DMS114 treated with DMSO at 0.1 percent for 48 hours (cell line): ENCODE results near the gene TRAPPC2L.
"Not testable (repeated sequence)": the region's sequence is repeated elsewhere in the genome, so short reads cannot be mapped to it uniquely, and the experiment has no call there.

Experiments
- DNase-seq: peaks from one replicate; lab custom pipeline; 2025; ENCODE audit not compliant: unreplicated experiment; lab: John Stamatoyannopoulos, UW

Gene TRAPPC2L

GRCh38 chr16:88888057-88888456, 31.1 kb downstream of the TRAPPC2L start:
- no peak for DNase-seq

- DNase-seq = no peak
Observed at GRCh38 chr16:88888461-88889387, 31.8 kb downstream of the TRAPPC2L start.

GRCh38 chr16:88889702-88890352, 32.9 kb downstream of the TRAPPC2L start:
- DNase-seq = not testable (repeated sequence)

- DNase-seq = peak; percentile 13
Observed at GRCh38 chr16:88891083-88891482, 34.2 kb downstream of the TRAPPC2L start.

GRCh38 chr16:88892065-88892464, 35.1 kb downstream of the TRAPPC2L start:
- DNase-seq = no peak

DNA sequence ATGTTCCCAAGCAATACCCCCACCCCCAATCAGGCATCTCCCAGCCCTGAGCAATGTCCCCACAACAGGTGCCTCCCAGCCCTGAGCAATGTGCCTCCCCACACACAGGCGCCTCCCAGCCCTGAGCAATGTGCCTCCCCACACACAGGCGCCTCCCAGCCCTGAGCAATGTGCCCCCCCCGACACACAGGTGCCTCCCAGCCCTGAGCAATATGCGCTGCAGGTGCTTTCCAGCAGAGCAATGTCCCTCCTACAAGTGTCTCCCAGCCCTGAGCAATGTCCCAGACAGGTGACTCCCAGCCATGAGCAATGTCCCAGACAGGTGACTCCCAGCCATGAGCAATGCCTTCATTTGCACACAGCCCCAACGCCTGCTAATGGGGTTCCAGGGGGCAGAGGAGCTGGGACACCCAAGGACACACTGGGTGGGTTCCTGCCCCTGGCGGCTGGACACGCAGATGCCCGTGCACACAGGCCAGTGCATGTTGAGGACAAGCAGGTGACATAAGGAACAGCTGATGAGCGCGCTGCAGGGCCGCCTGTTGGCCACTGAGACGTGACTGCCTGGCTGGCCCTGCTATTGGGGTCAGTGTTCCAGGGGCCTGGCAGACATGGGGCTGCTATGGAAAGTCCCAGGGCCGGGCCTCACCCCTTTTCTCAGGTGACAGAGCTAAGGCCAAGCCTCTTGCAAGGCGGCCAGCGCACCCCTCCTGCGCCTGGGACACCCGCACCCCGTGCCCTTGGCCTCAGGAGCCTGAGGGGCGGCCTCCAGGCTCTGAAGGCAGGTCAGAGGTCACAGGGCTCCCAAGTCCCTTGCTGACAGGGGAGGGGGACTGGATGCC, 36.4 kb downstream of the TRAPPC2L start:
- no peak for DNase-seq

DNA sequence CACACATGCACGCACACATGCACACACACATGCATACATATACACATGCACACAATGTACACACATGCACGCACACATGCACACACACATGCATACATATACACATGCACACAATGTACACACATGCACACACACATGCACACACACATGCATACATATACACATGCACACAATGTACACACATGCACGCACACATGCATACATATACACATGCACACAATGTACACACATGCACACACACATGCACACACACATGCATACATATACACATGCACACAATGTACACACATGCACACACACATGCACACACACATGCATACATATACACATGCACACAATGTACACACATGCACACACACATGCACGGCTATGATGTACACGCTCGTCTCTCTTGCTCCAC, 37.3 kb downstream of the TRAPPC2L start:
- DNase-seq = not testable (repeated sequence)

- DNase-seq = no peak
Observed at GRCh38 chr16:88894681-88895300, 37.9 kb downstream of the TRAPPC2L start.

DNA sequence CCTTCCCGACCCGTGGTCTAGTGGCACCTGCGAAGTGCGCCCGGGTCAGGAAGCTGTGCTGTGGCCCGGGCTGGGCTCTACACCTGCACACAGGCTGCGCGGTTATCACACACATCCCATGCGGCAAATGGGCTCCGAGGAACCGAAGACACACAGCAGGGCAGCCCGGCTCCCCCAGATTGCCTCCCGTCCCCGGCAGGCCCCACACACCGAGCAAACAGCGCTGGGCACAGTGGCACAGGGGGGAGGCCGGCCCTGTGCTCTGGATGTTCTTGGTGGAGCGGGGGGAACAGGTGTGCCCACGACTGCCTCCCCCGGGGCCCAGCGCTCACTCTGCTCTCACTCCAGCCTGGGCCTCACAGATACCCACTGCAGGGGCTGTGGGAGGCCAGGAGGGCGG, 38.4 kb downstream of the TRAPPC2L start:
- DNase-seq = no peak

GRCh38 chr16:88896238-88897070, 39.5 kb downstream of the TRAPPC2L start:
- DNase-seq = no peak

DNA sequence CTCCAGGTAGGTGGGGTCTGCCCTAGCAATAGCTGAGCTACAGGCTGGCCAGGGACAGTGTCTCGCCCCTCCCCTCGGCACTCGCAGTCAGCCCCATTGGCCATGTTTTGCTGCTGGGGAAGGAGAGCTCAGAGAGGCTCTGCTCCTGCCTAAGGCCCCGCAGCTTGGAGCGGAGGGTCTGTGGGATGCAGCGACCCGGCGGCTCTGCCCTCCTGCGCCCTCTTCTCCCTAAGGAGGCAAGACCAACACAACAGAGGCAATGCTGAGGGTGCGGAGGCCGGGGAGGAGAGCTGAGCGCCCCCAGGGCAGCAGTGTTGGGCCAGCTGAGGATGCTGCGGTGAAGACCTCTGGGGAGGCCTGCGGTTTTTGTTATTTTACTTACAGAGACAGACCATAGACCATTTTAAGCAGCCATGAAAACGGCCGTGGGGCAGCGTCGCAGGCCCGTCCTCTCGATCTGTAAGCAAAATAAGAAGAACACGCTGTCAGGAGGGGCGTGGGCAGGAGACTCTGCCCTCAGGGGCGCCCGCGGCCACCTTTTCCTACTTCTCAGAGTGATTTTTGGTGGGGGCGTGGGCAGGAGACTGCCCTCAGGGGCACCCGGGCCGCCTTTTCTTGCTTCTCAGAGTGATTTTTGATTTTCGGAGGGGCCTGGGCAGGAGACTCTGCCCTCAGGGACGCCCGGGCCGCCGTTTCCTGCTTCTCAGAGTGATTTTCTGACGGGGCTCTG, 40.9 kb downstream of the TRAPPC2L start:
- DNase-seq = no peak

- no peak for DNase-seq
Observed at GRCh38 chr16:88899901-88900661, 43.2 kb downstream of the TRAPPC2L start.

DNA sequence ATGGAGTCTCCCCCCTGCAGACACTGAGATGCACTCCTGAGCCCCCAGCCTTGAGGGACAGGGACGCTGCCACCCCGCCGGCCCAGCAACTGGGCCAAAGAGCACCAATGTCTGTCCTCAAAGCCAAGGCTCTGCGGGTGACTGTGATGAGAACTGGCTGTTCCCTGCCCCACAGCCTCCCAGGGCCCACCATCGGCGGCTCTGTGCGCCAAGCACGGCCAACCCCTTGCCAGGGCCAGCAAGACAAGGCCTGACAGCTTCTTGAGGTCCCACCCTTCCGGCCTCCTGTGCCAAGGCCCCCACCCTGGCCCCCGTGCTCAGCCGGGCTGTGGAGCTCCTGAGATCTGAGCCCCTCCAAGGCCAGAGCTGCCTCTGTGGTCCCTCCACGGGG, 43.7 kb downstream of the TRAPPC2L start:
- DNase-seq = no peak

GRCh38 chr16:88901718-88902337, 44.9 kb downstream of the TRAPPC2L start:
- DNase-seq = no peak

DNA sequence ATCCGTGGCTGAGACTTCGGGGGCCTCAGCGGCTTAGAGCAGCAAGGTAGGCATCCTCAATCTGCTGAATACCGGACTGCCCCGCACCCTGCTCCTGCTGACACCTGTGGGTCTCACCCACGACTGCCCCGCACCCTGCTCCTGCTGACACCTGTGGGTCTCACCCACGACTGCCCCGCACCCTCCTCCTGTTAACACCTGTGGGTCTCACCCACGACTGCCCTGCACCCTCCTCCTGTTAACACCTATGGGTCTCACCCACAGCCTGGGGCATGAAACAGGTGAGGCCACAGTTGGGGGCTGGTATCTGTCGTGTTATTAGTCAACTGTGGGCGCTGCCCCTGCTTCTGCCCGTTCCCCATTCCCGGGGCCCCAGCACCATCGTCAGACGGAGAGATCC, 45.8 kb downstream of the TRAPPC2L start:
- no peak for DNase-seq

DNA sequence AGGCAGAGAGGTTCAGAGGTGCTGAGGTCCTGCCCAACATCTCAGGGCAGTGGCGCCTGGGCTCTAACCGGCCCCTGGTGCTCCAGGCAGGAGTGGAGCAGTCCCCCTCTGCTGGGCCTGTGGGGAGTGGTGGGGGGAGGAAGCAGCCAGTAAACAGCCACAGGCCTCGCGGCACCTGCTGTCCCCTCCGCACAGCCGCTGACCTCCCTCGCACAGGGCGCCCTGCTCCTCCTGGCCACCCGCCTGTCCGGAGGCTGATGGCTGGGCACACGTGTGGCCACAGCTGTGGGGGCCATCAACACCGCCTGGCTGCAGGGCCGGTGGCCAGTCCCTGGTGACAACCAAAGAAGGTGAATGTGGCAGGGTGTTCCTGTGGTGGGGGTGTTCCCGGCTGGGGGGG, 46.3 kb downstream of the TRAPPC2L start:
- DNase-seq = no peak

DNA sequence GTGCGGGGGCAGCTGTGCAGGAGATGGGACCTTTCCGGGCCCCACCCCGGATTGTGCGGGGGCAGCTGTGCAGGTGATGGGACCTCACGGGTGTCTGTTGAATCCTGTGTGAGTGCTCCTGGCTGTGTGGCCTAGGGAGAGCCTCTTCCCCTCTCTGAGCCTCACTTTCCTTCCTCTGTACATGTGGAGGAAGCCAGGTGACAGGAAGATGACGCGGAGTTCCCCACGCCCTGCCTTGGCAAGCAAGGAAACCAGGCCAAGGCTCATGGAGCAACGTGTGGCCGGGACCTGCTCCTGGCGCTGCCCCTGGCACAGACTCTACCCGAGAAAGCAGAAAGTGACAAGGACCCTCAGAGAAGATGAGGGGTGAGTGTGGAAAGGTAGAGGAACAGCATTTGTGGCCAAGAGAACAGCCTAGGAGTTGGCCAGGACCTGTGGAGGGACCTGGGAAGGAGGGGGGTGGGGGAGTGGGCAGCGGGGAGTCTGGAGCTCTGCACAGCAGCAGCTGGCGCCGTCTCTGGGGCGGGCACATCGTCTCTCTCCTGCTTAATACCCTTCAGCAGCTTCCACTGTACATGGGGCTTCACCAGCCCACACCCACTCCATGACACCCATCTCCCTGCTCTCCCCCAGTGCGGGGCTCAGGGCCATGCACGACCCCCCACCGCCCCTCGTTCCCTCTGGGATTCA, 47.9 kb downstream of the TRAPPC2L start:
- DNase-seq = no peak

- no peak for DNase-seq
Observed at GRCh38 chr16:88905563-88905962, 48.6 kb downstream of the TRAPPC2L start.
